HEK293T (cell line): ENCODE data around the gene SPEG.

Experiments
- CTCF ChIA-PET: fragments of 350-600 bp; formaldehyde crosslinking; extraction: SDS; loops from one replicate; lab custom pipeline; 2021; ENCODE audit warnings: antibody characterized with exemption, inconsistent platforms; lab: Yijun Ruan, JAX
- POLR2A ChIA-PET: fragments of 350-600 bp; formaldehyde crosslinking; extraction: SDS; loops from one replicate; lab custom pipeline; 2020; ENCODE audit warnings: antibody characterized with exemption, inconsistent platforms; lab: Yijun Ruan, JAX
- DNase-seq: peaks from one replicate; pipeline ENCODE4 v3.0.0; 2012; ENCODE audit warnings: mixed read lengths; ENCODE audit errors: extremely low spot score
- ARNT ChIP-seq: fragments of 450-650 bp; IDR thresholded peaks from 2 replicates; pipeline ENCODE4 v1.6.1; 2017; ENCODE audit warnings: mild to moderate bottlenecking
- BHLHE40 ChIP-seq: fragments of 450-650 bp; IDR thresholded peaks from 2 replicates; pipeline ENCODE4 v1.6.1; 2016; ENCODE audit warnings: mild to moderate bottlenecking, moderate library complexity, borderline replicate concordance
- CTBP1 ChIP-seq: fragments of 450-650 bp; IDR thresholded peaks from 2 replicates; pipeline ENCODE4 v1.6.1; 2016; ENCODE audit warnings: borderline replicate concordance
- ELF4 ChIP-seq: fragments of 450-650 bp; IDR thresholded peaks from 2 replicates; pipeline ENCODE4 v1.6.1; 2017; ENCODE audit warnings: antibody characterized with exemption
- FOXA1 ChIP-seq: fragments of 450-650 bp; IDR thresholded peaks from 2 replicates; pipeline ENCODE4 v1.6.1; 2016; ENCODE audit warnings: mild to moderate bottlenecking
- FOXK2 ChIP-seq: fragments of 450-650 bp; IDR thresholded peaks from 2 replicates; pipeline ENCODE4 v1.6.1; 2016; ENCODE audit warnings: mild to moderate bottlenecking
- FOXM1 ChIP-seq: fragments of 450-650 bp; IDR thresholded peaks from 2 replicates; pipeline ENCODE4 v1.6.1; 2017; ENCODE audit warnings: mild to moderate bottlenecking, borderline replicate concordance
- HDGF ChIP-seq: fragments of 450-650 bp; IDR thresholded peaks from 2 replicates; pipeline ENCODE4 v1.6.1; 2017; ENCODE audit warnings: antibody characterized with exemption, borderline replicate concordance
- L3MBTL2 ChIP-seq: fragments of 450-650 bp; conservative IDR thresholded peaks from 2 replicates; pipeline ENCODE4 v1.6.1; 2016; ENCODE audit warnings: mild to moderate bottlenecking
- LEF1 ChIP-seq: fragments of 450-650 bp; IDR thresholded peaks from 2 replicates; pipeline ENCODE4 v1.6.1; 2017; ENCODE audit warnings: mild to moderate bottlenecking, borderline replicate concordance
- NFRKB ChIP-seq: fragments of 450-650 bp; IDR thresholded peaks from 2 replicates; pipeline ENCODE4 v1.6.1; 2016; ENCODE audit warnings: mild to moderate bottlenecking, moderate library complexity
- PKNOX1 ChIP-seq: fragments of 450-650 bp; IDR thresholded peaks from 2 replicates; pipeline ENCODE4 v1.6.1; 2016
- SP1 ChIP-seq: fragments of 450-650 bp; IDR thresholded peaks from 2 replicates; pipeline ENCODE4 v1.6.1; 2017
- SUZ12 ChIP-seq: fragments of 450-650 bp; IDR thresholded peaks from 2 replicates; pipeline ENCODE4 v1.6.1; 2016; ENCODE audit warnings: mild to moderate bottlenecking
- TARDBP ChIP-seq: fragments of 450-650 bp; IDR thresholded peaks from 2 replicates; pipeline ENCODE4 v1.6.1; 2016
- ZNF384 ChIP-seq: fragments of 450-650 bp; IDR thresholded peaks from 2 replicates; pipeline ENCODE4 v1.6.1; 2016

Gene SPEG

GRCh38 chr2:219408204-219408603 lies 26.4 kb upstream of the SPEG start:
- CTCF ChIA-PET: interaction anchor here (1.1 to 2.0 kb wide), 2 partner anchors 70 to 133 kb away, joined by 5 to 6 read pairs; no protein-coding TSS in a partner anchor
- POLR2A ChIA-PET: no interaction called here
- no peak for DNase-seq
- TF ChIP-seq FOXK2 (no peak), CTBP1 (no peak), TARDBP (no peak), PKNOX1 (no peak)

- TF ChIP-seq CTBP1 (no peak), TARDBP (no peak), PKNOX1 (no peak), SUZ12 (no peak), ARNT (no peak), BHLHE40 (no peak), ZNF384 (no peak), SP1 (no peak), HDGF (no peak), NFRKB (no peak), FOXM1 (no peak), FOXA1 (no peak), ELF4 (no peak), L3MBTL2 (no peak), FOXK2 (no peak), LEF1 (no peak)
- POLR2A ChIA-PET: no interaction called here
- DNase-seq: no peak
- CTCF ChIA-PET: interaction anchor here (2.0 kb wide), 1 partner anchor 132 kb away, joined by 5 read pairs; no protein-coding TSS in a partner anchor
Observed at GRCh38 chr2:219408631-219409030, 26.0 kb upstream of the SPEG start.

- CTCF ChIA-PET: interaction anchor here (2.0 kb wide), 1 partner anchor 131 kb away, joined by 5 read pairs; no protein-coding TSS in a partner anchor
- TF ChIP-seq TARDBP: no peak
- TF ChIP-seq ELF4: no peak
- TF ChIP-seq BHLHE40: no peak
- TF ChIP-seq FOXK2: no peak
- POLR2A ChIA-PET: no interaction called here
- DNase-seq: no peak
Observed at GRCh38 chr2:219409619-219410018, 25.0 kb upstream of the SPEG start.

- ChIA-PET CTCF (no interaction called here), POLR2A (no interaction called here)
- TF ChIP-seq SUZ12 (no peak), LEF1 (no peak), L3MBTL2 (no peak)
- no peak for DNase-seq
Observed at GRCh38 chr2:219410390-219410789, 24.3 kb upstream of the SPEG start.

GRCh38 chr2:219414857-219415256 lies 19.8 kb upstream of the SPEG start:
- no peak for TF ChIP-seq SP1
- no peak for TF ChIP-seq FOXA1
- no peak for TF ChIP-seq ELF4
- TF ChIP-seq HDGF: no peak
- no peak for TF ChIP-seq PKNOX1
- TF ChIP-seq ZNF384: no peak
- no peak for TF ChIP-seq ARNT
- TF ChIP-seq BHLHE40: no peak
- no peak for TF ChIP-seq L3MBTL2
- no peak for TF ChIP-seq FOXK2
- no peak for TF ChIP-seq TARDBP
- DNase-seq: no peak
- ChIA-PET CTCF (interaction anchor here (0.8 to 1.4 kb wide), 3 partner anchors 13 to 95 kb away, joined by 3 to 5 read pairs (median 4); no protein-coding TSS in a partner anchor), POLR2A (no interaction called here)

- TF ChIP-seq PKNOX1 (no peak), FOXM1 (no peak), BHLHE40 (no peak), SP1 (no peak), ARNT (no peak), CTBP1 (no peak), SUZ12 (no peak), FOXK2 (no peak), FOXA1 (no peak), L3MBTL2 (no peak), ELF4 (no peak), ZNF384 (no peak), NFRKB (no peak)
- DNase-seq: no peak
- CTCF ChIA-PET: interaction anchor here (0.8 to 2.9 kb wide), 3 partner anchors 13 to 94 kb away, joined by 4 to 13 read pairs (median 5); no protein-coding TSS in a partner anchor
- POLR2A ChIA-PET: no interaction called here
Observed at GRCh38 chr2:219415580-219416234, 18.9 kb upstream of the SPEG start.
